NCI-H2171 treated with DMSO at 0.1 percent for 48 hours (cell line): ENCODE results near the gene IFITM5.
"Not testable (repeated sequence)": the region's sequence is repeated elsewhere in the genome, so short reads cannot be mapped to it uniquely, and the experiment has no call there.

Experiments
- DNase-seq: peaks from one replicate; lab custom pipeline; 2025; lab: John Stamatoyannopoulos, UW

Gene IFITM5

GRCh38 chr11:312092-312816, 12.9 kb upstream of the IFITM5 start:
- DNase-seq, result no peak

- DNase-seq, result not testable (repeated sequence)
Measured at GRCh38 chr11:311013-311748, 11.9 kb upstream of the IFITM5 start.

- DNase-seq, result not testable (repeated sequence)
Measured at GRCh38 chr11:309979-310572, 10.8 kb upstream of the IFITM5 start.

GRCh38 chr11:308740-309665, 9.7 kb upstream of the IFITM5 start:
- not testable (repeated sequence) for DNase-seq

- DNase-seq, result not testable (repeated sequence)
Measured at GRCh38 chr11:307766-308708, 8.7 kb upstream of the IFITM5 start, which contains the start of gene IFITM2. IFITM2 (plus strand) TSS chr11:307816; CDS start chr11:308193, 377 bp downstream.

- DNase-seq, result no peak
Measured at GRCh38 chr11:306645-307371, 7.5 kb upstream of the IFITM5 start.

GRCh38 chr11:305844-306211, 6.5 kb upstream of the IFITM5 start:
- DNase-seq, result no peak

- DNase-seq, result peak; percentile 4
Measured at GRCh38 chr11:304915-305843, 5.9 kb upstream of the IFITM5 start.

- no peak for DNase-seq
Measured at GRCh38 chr11:304061-304506, 4.8 kb upstream of the IFITM5 start.

- DNase-seq, result no peak
Measured at GRCh38 chr11:303363-303762, 4.0 kb upstream of the IFITM5 start.

GRCh38 chr11:299951-300735, 817 bp upstream of the IFITM5 start:
- DNase-seq, result no peak

- DNase-seq, result no peak
Measured at GRCh38 chr11:298406-299065, 790 bp downstream of the IFITM5 start.

GRCh38 chr11:297586-298405, 1.5 kb downstream of the IFITM5 start:
- no peak for DNase-seq

GRCh38 chr11:297051-297585, 2.2 kb downstream of the IFITM5 start:
- no peak for DNase-seq

- DNase-seq, result no peak
Measured at GRCh38 chr11:296171-297050, 2.9 kb downstream of the IFITM5 start.
